Measurements from ENCODE around the gene EPN1. TPM values are rescaled to one million over a fixed set of nuclear protein-coding genes. Genes with fewer than 3 reads are reported as not detected.

The EPN1 gene
- total and polyA plus RNA-seq, 9 of the 15 experiments (the other 6 are each of a cell fraction or from before 2014, with no cell fraction given), result 0.08 to 138 (median 12.7) TPM

GRCh38 chr19:55653651-55654322 is 21.2 kb upstream of the EPN1 start (continued):
- TF ChIP-seq POU5F1 (IDR thresholded peaks at IDR 0.05; ENCODE audit: borderline replicate concordance, low read depth, low read length, partially characterized antibody), result no peak
- TF ChIP-seq POLR3A (IDR thresholded peaks at IDR 0.05; ENCODE audit: borderline replicate concordance, extremely low read depth, insufficient read depth, insufficient read length), result no peak
- TF ChIP-seq THAP7 (CRISPR knock-in tag; IDR thresholded peaks at IDR 0.05), result no peak
- TF ChIP-seq TEAD2 (tag; IDR thresholded peaks at IDR 0.05), result no peak
- no peak for TF ChIP-seq SETDB1 (IDR thresholded peaks at IDR 0.05; ENCODE audit: low read length)
- no peak for TF ChIP-seq ZNF717 (CRISPR knock-in tag; IDR thresholded peaks at IDR 0.05)
- peak; percentile 89 for TF ChIP-seq BCOR (IDR thresholded peaks at IDR 0.05)
- TF ChIP-seq GABPA (tag; conservative IDR thresholded peaks at IDR 0.05; ENCODE audit: low read depth), result peak; percentile 92
- TF ChIP-seq HDGF (IDR thresholded peaks at IDR 0.05), result no peak
- peak; percentile 65 for TF ChIP-seq C11orf30 (IDR thresholded peaks at IDR 0.05; ENCODE audit: low read depth)
- TF ChIP-seq CSDE1 (IDR thresholded peaks at IDR 0.05), result peak in 1 of 2 experiments; percentile 89; a peak in 2 of 4 replicates
- no peak for TF ChIP-seq SMAD1 (IDR thresholded peaks at IDR 0.05; ENCODE audit: low read depth, low read length, partially characterized antibody)
- TF ChIP-seq TSHZ1 (CRISPR knock-in tag; IDR thresholded peaks at IDR 0.05), result no peak
- TF ChIP-seq CBX1 (IDR thresholded peaks at IDR 0.05; ENCODE audit: low read depth), result peak; percentile 32; the same call in 1 of the 2 replicates
- TF ChIP-seq ID3 (CRISPR knock-in tag; IDR thresholded peaks at IDR 0.05), result no peak
- TF ChIP-seq ID3 (tag; IDR thresholded peaks at IDR 0.05), result 0 out of 2 replicates have a peak, but pooled peaks have one; percentile 60
- peak; percentile 87 for TF ChIP-seq JUND (IDR thresholded peaks at IDR 0.05; ENCODE audit: borderline replicate concordance, low read depth, low read length)
- no peak; the same call in 2 of the 3 replicates for TF ChIP-seq JUND (tag; IDR thresholded peaks at IDR 0.05; ENCODE audit: borderline replicate concordance, low read depth, low read length)
- TF ChIP-seq ZNF124 (CRISPR knock-in tag; IDR thresholded peaks at IDR 0.05), result no peak
- TF ChIP-seq MBD1 (CRISPR knock-in tag; IDR thresholded peaks at IDR 0.05), result no peak
- TF ChIP-seq RFX1 (IDR thresholded peaks at IDR 0.05), result peak; percentile 98
- peak; percentile 57; the same call in 1 of the 2 replicates for TF ChIP-seq DPF2 (IDR thresholded peaks at IDR 0.05)
